ENCODE results near the gene OSBPL2.

- TF ChIP-seq POLR2AphosphoS5 (IDR thresholded peaks at IDR 0.05; ENCODE audit: low read depth, low read length) (no peak), TAF1 (IDR thresholded peaks at IDR 0.05; ENCODE audit: borderline replicate concordance, low read depth, low read length) (no peak), POLR2A (IDR thresholded peaks at IDR 0.05; ENCODE audit: low read depth, low read length) (no peak)
Measured at GRCh38 chr20:62198496-62198895, 39.8 kb upstream of the OSBPL2 start.
